Activated T-cell treated with anti-CD3 and anti-CD28 coated beads for 1 hour (primary cell): ENCODE measurements around the gene RASA1.
"Not testable (repeated sequence)": the region's sequence is repeated elsewhere in the genome, so short reads cannot be mapped to it uniquely, and the experiment has no call there.

Experiments
- DNase-seq: peaks from one replicate; pipeline ENCODE4 v3.0.0-alpha.2; 2020; ENCODE audit warnings: low read depth

Gene RASA1

GRCh38 chr5:87282269-87282668 lies 14.6 kb downstream of the RASA1 start:
- no peak for DNase-seq

GRCh38 chr5:87287266-87287665 lies 19.6 kb downstream of the RASA1 start:
- not testable (repeated sequence) for DNase-seq

- DNase-seq = no peak
These were observed 31.1 kb downstream of the RASA1 start for GRCh38 chr5:87298692-87299362.

- DNase-seq = no peak
These were observed 32.5 kb downstream of the RASA1 start for GRCh38 chr5:87300176-87300575.

GRCh38 chr5:87300744-87301143 lies 33.1 kb downstream of the RASA1 start:
- peak; percentile 5 for DNase-seq

- DNase-seq = no peak
These were observed 34.4 kb downstream of the RASA1 start for GRCh38 chr5:87302061-87302460.

GRCh38 chr5:87303324-87303723 lies 35.6 kb downstream of the RASA1 start:
- no peak for DNase-seq

- DNase-seq = not testable (repeated sequence)
These were observed 38.4 kb downstream of the RASA1 start for GRCh38 chr5:87306090-87306489.

GRCh38 chr5:87307796-87308423 lies 40.2 kb downstream of the RASA1 start:
- DNase-seq = no peak

GRCh38 chr5:87311405-87312279 lies 44.0 kb downstream of the RASA1 start:
- no peak for DNase-seq

GRCh38 chr5:87313216-87313615 lies 45.5 kb downstream of the RASA1 start:
- DNase-seq = no peak

GRCh38 chr5:87319469-87319868 lies 51.8 kb downstream of the RASA1 start:
- no peak for DNase-seq

- DNase-seq = no peak
These were observed 53.9 kb downstream of the RASA1 start for GRCh38 chr5:87321605-87322004.

- no peak for DNase-seq
These were observed 54.7 kb downstream of the RASA1 start for GRCh38 chr5:87322381-87322780.

- DNase-seq = no peak
These were observed 60.3 kb downstream of the RASA1 start for GRCh38 chr5:87327998-87328397.

GRCh38 chr5:87329114-87329513 lies 61.4 kb downstream of the RASA1 start:
- no peak for DNase-seq

GRCh38 chr5:87339986-87340385 lies 72.3 kb downstream of the RASA1 start:
- no peak for DNase-seq

- DNase-seq = no peak
These were observed 73.0 kb downstream of the RASA1 start for GRCh38 chr5:87340716-87341115.

GRCh38 chr5:87347272-87347671 lies 79.6 kb downstream of the RASA1 start:
- DNase-seq = no peak

- DNase-seq = no peak
These were observed 80.2 kb downstream of the RASA1 start for GRCh38 chr5:87347841-87348240.

GRCh38 chr5:87354496-87354895 lies 86.8 kb downstream of the RASA1 start:
- DNase-seq = no peak

- DNase-seq = no peak
These were observed 91.4 kb downstream of the RASA1 start for GRCh38 chr5:87359106-87359505.

- DNase-seq = no peak
These were observed 92.4 kb downstream of the RASA1 start for GRCh38 chr5:87360132-87360531.
